HG02870 (cell line): ENCODE results near the gene COL20A1.
"Not testable (repeated sequence)": the region's sequence is repeated elsewhere in the genome, so short reads cannot be mapped to it uniquely, and the experiment has no call there.

ENCODE experiments used
- ATAC-seq: cut with Tn5 transposase; IDR thresholded peaks from one replicate; pipeline ENCODE4 v1.9.1; 2021; ENCODE audit warnings: mild to moderate bottlenecking, moderate library complexity; ENCODE audit not compliant: unreplicated experiment

Gene COL20A1

GRCh38 chr20:63292904-63293303, at the start of gene COL20A1:
TSS of gene COL20A1 (plus strand) at chr20:63293186. CDS start at chr20:63295108, 1,922 bp downstream.
- no peak for ATAC-seq

GRCh38 chr20:63243604-63244247, 49.3 kb upstream of the COL20A1 start:
- ATAC-seq = no peak

- ATAC-seq = no peak
These were observed 48.5 kb upstream of the COL20A1 start for GRCh38 chr20:63244468-63244867.

- ATAC-seq = no peak
These were observed 46.3 kb upstream of the COL20A1 start for GRCh38 chr20:63246490-63247288.

GRCh38 chr20:63247671-63248228, 45.2 kb upstream of the COL20A1 start:
- no peak for ATAC-seq

- no peak for ATAC-seq
These were observed 44.0 kb upstream of the COL20A1 start for GRCh38 chr20:63248835-63249591.

- no peak for ATAC-seq
These were observed 43.1 kb upstream of the COL20A1 start for GRCh38 chr20:63249891-63250290.

- not testable (repeated sequence) for ATAC-seq
These were observed 41.6 kb upstream of the COL20A1 start for GRCh38 chr20:63251350-63251749.

- ATAC-seq = no peak
These were observed 40.7 kb upstream of the COL20A1 start for GRCh38 chr20:63252284-63252711.

GRCh38 chr20:63253065-63253437, 39.9 kb upstream of the COL20A1 start:
- ATAC-seq = no peak

GRCh38 chr20:63253438-63254231, 39.4 kb upstream of the COL20A1 start:
- no peak for ATAC-seq

- ATAC-seq = no peak
These were observed 38.8 kb upstream of the COL20A1 start, which contains the start of gene NKAIN4 for GRCh38 chr20:63254232-63254605. TSS of gene NKAIN4 (minus strand) at chr20:63254463. CDS start at chr20:63254450, 13 bp downstream.

GRCh38 chr20:63254606-63255384, 38.2 kb upstream of the COL20A1 start:
- no peak for ATAC-seq

- ATAC-seq = no peak
These were observed 36.9 kb upstream of the COL20A1 start for GRCh38 chr20:63255931-63256704.

- no peak for ATAC-seq
These were observed 36.0 kb upstream of the COL20A1 start for GRCh38 chr20:63256954-63257353.

- ATAC-seq = no peak
These were observed 35.4 kb upstream of the COL20A1 start for GRCh38 chr20:63257629-63258028.

- no peak for ATAC-seq
These were observed 34.2 kb upstream of the COL20A1 start for GRCh38 chr20:63258781-63259180.

- ATAC-seq = no peak
These were observed 33.1 kb upstream of the COL20A1 start for GRCh38 chr20:63259734-63260460.
